HCT116 (cell line): ENCODE data around the gene KCNK6. TPM values are rescaled to one million over a fixed set of nuclear protein-coding genes. Genes with fewer than 3 reads are reported as not detected.

Source experiments
- ATAC-seq: fragments of 200-7000 bp; cut with Tn5 transposase; 2 replicates; pipeline ENCODE4 v1.9.1; 2020; ENCODE audit warnings: mild to moderate bottlenecking, moderate library complexity
- BruUV-seq: library from RNA; stranded (reverse); fragments of 400-500 nt; replicated peaks from 2 replicates; lab custom pipeline; 2021; lab: Mats Ljungman, UMichigan
- CTCF ChIA-PET: fragments of 300-600 bp; sonication (Branson Sonifier 250); formaldehyde crosslinking; loops from one replicate; lab custom pipeline; 2021; ENCODE audit warnings: antibody characterized with exemption; lab: Charles Lee
- POLR2A ChIA-PET: fragments of 300-600, 350-600 bp; sonication (Branson Sonifier 250); formaldehyde crosslinking; loops from one replicate; lab custom pipeline; 2021; ENCODE audit warnings: antibody characterized with exemption; lab: Charles Lee
- RAD21 ChIA-PET, 2 experiments: fragments of 300-600 bp; sonication (Branson Sonifier 250); formaldehyde crosslinking; loops; one replicate each; lab custom pipeline; 2023; ENCODE audit warnings: low total read pairs in 2 of 2; ENCODE audit not compliant: uncharacterized antibody in 2 of 2, unreplicated experiment in 2 of 2, low non-redundant PET in 1 of 2; lab: Charles Lee
- DNase-seq: peaks from one replicate; pipeline ENCODE4 v3.0.0-alpha.2; 2010; ENCODE audit warnings: low read depth, low spot score
- H2AFZ ChIP-seq: fragments of 200-600 bp; shearing (Covaris generic), sonication (generic); 2 replicates; pipeline ENCODE4 v1.6.1; 2017; ENCODE audit warnings: low read depth, mixed run types, mixed read lengths, antibody characterized with exemption, low read length; ENCODE audit not compliant: poor library complexity, severe bottlenecking
- H3K27ac ChIP-seq: 2 replicates; pipeline ENCODE4 v1.5.1; 2012; ENCODE audit warnings: low read depth, low read length
- H3K27me3 ChIP-seq: fragments of 200-600 bp; sonication (generic); 2 replicates; pipeline ENCODE4 v1.6.1; 2016; ENCODE audit warnings: mixed run types, low read length, mixed read lengths; ENCODE audit not compliant: insufficient read depth
- H3K36me3 ChIP-seq, 2 experiments: fragments of 200-500 bp in 1 of 2; fragments of 200-600 bp in 1 of 2; sonication (Bioruptor generic) in 1 of 2; sonication (generic) in 1 of 2; 2 replicates each; pipeline versions ENCODE4 v1.5.1 to v1.6.1; 2014 to 2016; ENCODE audit warnings: low read length in 2 of 2, inconsistent platforms in 1 of 2, mixed read lengths in 1 of 2, mixed run types in 1 of 2; ENCODE audit not compliant: insufficient read depth in 2 of 2, control insufficient read depth in 1 of 2
- H3K4me1 ChIP-seq, 2 experiments: fragments of 200-600 bp in 1 of 2; sonication (generic) in 1 of 2; 2 replicates each; pipeline versions ENCODE4 v1.5.1 to v1.6.1; 2012 to 2017; ENCODE audit warnings: low read length in 2 of 2, inconsistent platforms in 1 of 2, mild to moderate bottlenecking in 1 of 2, mixed read lengths in 1 of 2, mixed run types in 1 of 2, moderate library complexity in 1 of 2; ENCODE audit not compliant: insufficient read depth in 2 of 2, control insufficient read depth in 1 of 2
- H3K4me2 ChIP-seq: fragments of 200-600 bp; sonication (generic); 2 replicates; pipeline ENCODE4 v1.6.1; 2017; ENCODE audit warnings: mixed run types, low read length, mixed read lengths
- H3K4me3 ChIP-seq, 2 experiments: fragments of 200-600 bp in 1 of 2; sonication (generic) in 1 of 2; replicated peaks in 1 of 2; 2 replicates each; pipeline ENCODE4 v1.5.1; 2011 to 2016; ENCODE audit warnings: low read length in 2 of 2, control low read depth in 1 of 2, low read depth in 1 of 2, mild to moderate bottlenecking in 1 of 2, mixed read lengths in 1 of 2, mixed run types in 1 of 2
- H3K79me2 ChIP-seq: fragments of 200-600 bp; sonication (generic); 2 replicates; pipeline ENCODE4 v1.6.1; 2017; ENCODE audit warnings: mild to moderate bottlenecking, mixed run types, low read length, moderate library complexity, mixed read lengths; ENCODE audit not compliant: insufficient read depth
- H3K9ac ChIP-seq: fragments of 200-600 bp; sonication (generic); 2 replicates; pipeline ENCODE4 v1.6.1; 2016; ENCODE audit warnings: low read length, mixed read lengths
- H3K9me2 ChIP-seq: fragments of 200-600 bp; sonication (generic), shearing (Covaris generic); 2 replicates; pipeline ENCODE4 v1.6.1; 2017; ENCODE audit warnings: mixed run types, mild to moderate bottlenecking, moderate library complexity; ENCODE audit not compliant: insufficient read depth
- H3K9me3 ChIP-seq, 2 experiments: fragments of 200-500 bp in 1 of 2; fragments of 200-600 bp in 1 of 2; sonication (Bioruptor generic) in 1 of 2; sonication (generic) in 1 of 2; 2 replicates each; pipeline ENCODE4 v1.6.1; 2014 to 2017; ENCODE audit warnings: low read length in 2 of 2, mixed read lengths in 2 of 2, inconsistent platforms in 1 of 2, low read depth in 1 of 2, mild to moderate bottlenecking in 1 of 2, mixed run types in 1 of 2, moderate library complexity in 1 of 2; ENCODE audit not compliant: control insufficient read depth in 1 of 2, insufficient read depth in 1 of 2
- H4K20me1 ChIP-seq: fragments of 200-600 bp; sonication (generic), shearing (Covaris generic); 2 replicates; pipeline ENCODE4 v1.6.1; 2017; ENCODE audit warnings: mixed run types, mild to moderate bottlenecking, moderate library complexity; ENCODE audit not compliant: insufficient read depth
- CBX3 ChIP-seq: IDR thresholded peaks from 2 replicates; pipeline ENCODE4 v1.6.1; 2012; ENCODE audit warnings: low read depth
- CEBPB ChIP-seq: IDR thresholded peaks from 2 replicates; pipeline ENCODE4 v1.6.1; 2012; ENCODE audit warnings: low read depth
- EGR1 ChIP-seq: IDR thresholded peaks from 2 replicates; pipeline ENCODE4 v1.6.1; 2012; ENCODE audit warnings: low read depth
- EZH2phosphoT487 ChIP-seq: fragments of 200-600 bp; IDR thresholded peaks from 2 replicates; pipeline ENCODE4 v1.6.1; 2018; ENCODE audit warnings: antibody characterized with exemption, borderline replicate concordance
- JUND ChIP-seq: IDR thresholded peaks from 2 replicates; pipeline ENCODE4 v1.6.1; 2012
- MAX ChIP-seq: IDR thresholded peaks from 2 replicates; pipeline ENCODE4 v1.6.1; 2012
- POLR2AphosphoS5 ChIP-seq: IDR thresholded peaks from 2 replicates; pipeline ENCODE4 v1.6.1; 2011; ENCODE audit warnings: mild to moderate bottlenecking, low read depth, low read length, moderate library complexity
- SP1 ChIP-seq: IDR thresholded peaks from 2 replicates; pipeline ENCODE4 v1.6.1; 2012; ENCODE audit warnings: low read depth
- YY1 ChIP-seq: IDR thresholded peaks from 2 replicates; pipeline ENCODE4 v1.6.1; 2011; ENCODE audit warnings: low read length, low read depth, moderate library complexity, mild to moderate bottlenecking; ENCODE audit not compliant: insufficient replicate concordance; ENCODE audit errors: extremely low read depth
- intact Hi-C: fragments of 100-400 bp; cut with micrococcal nuclease; formaldehyde crosslinking; loops from 2 replicates; pipeline ENCODE4 v1.10.0; 2022
- total RNA-seq: library from RNA; stranded (reverse); gene quantifications from one replicate; pipeline ENCODE4 v1.2.1, GENCODE V29; 2021; ENCODE audit not compliant: unreplicated experiment

The KCNK6 gene
- total RNA-seq, 1 experiment from 2014 or later = 11.0 TPM

- TF ChIP-seq EZH2phosphoT487 (no peak), EGR1 (no peak), CBX3 (no peak), MAX (no peak), JUND (no peak), CEBPB (no peak)
Observed at GRCh38 chr19:38333245-38333644, 13.6 kb downstream of the KCNK6 start (continued).

- no TSS peak for BruUV-seq
- ATAC-seq (peak; percentile 81), DNase-seq (peak; percentile 91)
- Histone ChIP-seq H3K9me3 (no peaks in the 10 kb centered on the region), H2AFZ (peak overlapping the region; percentile 5), H3K9me2 (no peaks in the 10 kb centered on the region), H3K4me2 (peak overlapping the region; percentile 84), H3K27me3 (no peaks in the 10 kb centered on the region), H4K20me1 (no peaks in the 10 kb centered on the region), H3K36me3 (no peaks in the 10 kb centered on the region), H3K4me1 (peaks cover 8 to 26% of the 10 kb centered on the region in 2 experiments), H3K27ac (peak overlapping the region; percentile 71), H3K79me2 (no peaks in the 10 kb centered on the region), H3K4me3 (peak overlapping the region; percentile 66 to 77), H3K9ac (peak overlapping the region; percentile 56)
- ChIA-PET CTCF (interaction anchor here (0.7 to 2.9 kb wide), 11 partner anchors 31 to 433 kb away, joined by 3 to 40 read pairs (median 4); partner anchors contain the start of genes C19orf33, GGN, PSMD8 and SIPA1L3), POLR2A (interaction anchor here (0.9 to 1.5 kb wide), 4 partner anchors 16 to 67 kb away, joined by 3 to 8 read pairs (median 4); partner anchors contain the start of genes FAM98C, GGN, KCNK6 and PSMD8), RAD21 (interaction anchor here (0.5 to 1.6 kb wide), 7 partner anchors 17 to 171 kb away, joined by 3 to 8 read pairs (median 4); partner anchors contain the start of genes PSMD8 (in 2 of the 2) and KCNK6 (in 1 of the 2))
- TF ChIP-seq YY1 (no peak), MAX (peak; percentile 54; the same call in 1 of the 2 replicates), POLR2AphosphoS5 (peak; percentile 41; the same call in 1 of the 2 replicates), SP1 (peak; percentile 27; the same call in 1 of the 2 replicates)
- intact Hi-C loops = loop anchor here (1.0 kb wide), 3 partner anchors 38 to 102 kb away; partner anchors contain the start of gene PSMD8
Observed at GRCh38 chr19:38335949-38336637, 16.4 kb downstream of the KCNK6 start.
